Stimulated activated CD4-positive, alpha-beta T cell treated with anti-CD3 and anti-CD28 coated beads, Interleukin-4, amount 100 ng/mL, for 48 hours (primary cell): ENCODE data around the gene RAP1GDS1.
"Not testable (repeated sequence)": the region's sequence is repeated elsewhere in the genome, so short reads cannot be mapped to it uniquely, and the experiment has no call there.

Experiments used
- DNase-seq, 2 donors: peaks; one replicate each; pipeline ENCODE4 v3.0.0-alpha.2; 2020; ENCODE audit warnings: low read depth in 2 of 2

The RAP1GDS1 gene

GRCh38 chr4:98433691-98434090 lies 172.5 kb downstream of the RAP1GDS1 start:
- no peak for DNase-seq

DNA sequence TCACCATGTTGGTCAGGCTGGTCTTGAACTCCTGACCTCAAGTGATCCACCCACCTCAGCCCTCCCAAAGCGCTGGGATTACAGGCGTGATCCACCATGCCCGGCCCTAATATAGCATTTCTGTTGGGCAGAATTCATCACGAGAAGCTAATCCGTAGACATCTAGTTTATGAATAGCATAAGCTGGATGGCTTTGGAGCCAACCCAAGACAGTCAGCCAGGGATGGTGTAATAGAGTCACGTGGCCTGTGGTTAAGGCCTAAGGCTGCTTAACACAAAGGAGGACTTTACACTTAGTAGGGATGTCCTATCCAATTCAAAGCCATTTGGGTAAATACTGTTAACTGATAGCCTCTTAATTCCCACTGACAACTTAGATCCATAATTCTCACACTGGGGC lies 173.6 kb downstream of the RAP1GDS1 start:
- DNase-seq = no peak

GRCh38 chr4:98444371-98444770 lies 183.2 kb downstream of the RAP1GDS1 start:
- DNase-seq = no peak

GRCh38 chr4:98446499-98447375 lies 185.6 kb downstream of the RAP1GDS1 start:
- peak; percentile 27 to 55 for DNase-seq

- DNase-seq = no peak
Measured at GRCh38 chr4:98447648-98448047, 186.5 kb downstream of the RAP1GDS1 start.

DNA sequence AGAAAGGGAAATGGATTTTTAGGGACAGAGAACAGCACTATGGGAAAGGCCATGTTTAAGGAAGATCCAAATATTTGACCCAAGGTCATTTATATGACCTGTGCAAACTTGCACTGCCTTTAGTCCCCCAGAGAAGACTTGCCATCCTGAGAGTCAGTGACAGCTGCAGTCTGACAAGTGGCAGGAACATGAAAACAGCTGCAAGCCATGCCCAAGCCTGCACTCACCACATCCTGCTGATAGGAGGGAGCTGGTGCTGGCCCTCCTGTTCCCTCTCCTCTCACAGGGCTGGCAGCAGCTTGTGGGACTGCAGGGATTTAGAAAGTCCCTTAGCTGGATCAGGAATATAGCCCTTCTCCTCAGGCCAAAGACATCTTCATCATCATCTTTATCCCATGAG lies 187.7 kb downstream of the RAP1GDS1 start:
- DNase-seq = no peak

- DNase-seq = no peak
Measured at GRCh38 chr4:98452091-98452490, 190.9 kb downstream of the RAP1GDS1 start.

DNA sequence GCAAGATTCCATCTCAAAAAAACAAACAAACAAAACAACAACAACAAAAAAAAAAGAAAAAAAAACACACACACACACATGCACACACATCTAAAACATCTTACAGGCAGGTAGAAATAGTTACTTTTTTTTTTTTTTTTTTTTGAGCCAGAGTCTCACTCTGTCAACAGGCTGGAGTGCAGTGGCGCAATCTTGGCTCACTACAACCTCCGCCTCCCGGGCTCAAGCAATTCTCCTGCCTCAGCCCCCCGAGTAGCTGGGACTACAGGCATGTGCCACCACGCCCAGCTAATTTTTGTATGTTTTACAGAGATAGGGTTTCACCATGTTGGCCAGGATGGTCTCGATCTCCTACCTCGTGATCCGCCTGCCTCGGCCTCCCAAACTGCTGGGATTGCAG lies 196.2 kb downstream of the RAP1GDS1 start:
- DNase-seq = not testable (repeated sequence)

DNA sequence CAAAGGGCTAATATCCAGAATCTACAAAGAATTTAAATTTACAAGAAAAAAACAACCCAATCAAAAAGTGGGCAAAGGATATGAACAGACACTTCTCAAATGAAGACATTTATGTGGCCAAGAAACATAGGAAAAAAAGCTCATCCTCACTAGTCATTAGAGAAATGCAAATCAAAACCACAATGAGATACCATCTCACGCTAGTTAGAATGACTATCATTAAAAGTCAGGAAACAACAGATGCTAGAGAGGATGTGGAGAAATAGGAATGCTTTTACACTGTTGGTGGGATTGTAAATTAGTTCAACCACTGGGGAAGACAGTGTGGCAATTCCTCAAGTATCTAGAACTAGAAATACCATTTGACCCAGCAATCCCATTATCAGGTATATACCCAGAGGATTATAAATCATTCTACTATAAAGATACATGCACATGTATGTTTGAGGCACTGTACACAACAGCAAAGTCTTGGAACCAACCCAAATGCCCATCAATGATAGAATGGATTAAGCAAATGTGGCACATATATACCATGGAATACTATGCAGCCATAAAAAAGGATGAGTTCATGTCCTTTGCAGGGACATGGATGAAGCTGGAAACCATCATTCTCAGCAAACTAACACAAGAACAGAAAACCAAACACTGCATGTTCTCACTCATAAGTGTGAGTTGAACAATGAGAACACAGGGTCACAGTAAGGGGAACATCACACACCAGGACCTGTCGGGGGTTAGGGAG lies 200.1 kb downstream of the RAP1GDS1 start:
- not testable (repeated sequence) for DNase-seq

DNA sequence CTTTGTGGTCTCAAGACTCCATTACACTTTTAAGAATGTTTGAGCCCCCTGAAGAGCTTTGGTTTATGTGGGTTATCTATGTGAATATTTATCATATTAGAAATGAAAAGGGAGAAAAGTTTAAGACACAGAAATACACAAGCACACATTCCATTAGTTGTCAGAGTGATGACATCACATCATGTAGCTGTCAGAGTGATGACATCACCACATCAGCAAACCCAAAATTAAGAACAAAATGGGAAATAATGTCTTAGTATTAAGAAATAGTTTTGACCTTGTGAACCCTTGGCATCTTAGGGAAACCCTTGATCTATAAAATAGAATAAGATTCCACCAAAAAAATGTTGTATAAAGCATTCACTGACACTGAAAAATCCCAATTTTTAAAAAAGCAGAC lies 201.3 kb downstream of the RAP1GDS1 start:
- DNase-seq = no peak

- no peak for DNase-seq
Measured at GRCh38 chr4:98466868-98467599, 205.8 kb downstream of the RAP1GDS1 start.

DNA sequence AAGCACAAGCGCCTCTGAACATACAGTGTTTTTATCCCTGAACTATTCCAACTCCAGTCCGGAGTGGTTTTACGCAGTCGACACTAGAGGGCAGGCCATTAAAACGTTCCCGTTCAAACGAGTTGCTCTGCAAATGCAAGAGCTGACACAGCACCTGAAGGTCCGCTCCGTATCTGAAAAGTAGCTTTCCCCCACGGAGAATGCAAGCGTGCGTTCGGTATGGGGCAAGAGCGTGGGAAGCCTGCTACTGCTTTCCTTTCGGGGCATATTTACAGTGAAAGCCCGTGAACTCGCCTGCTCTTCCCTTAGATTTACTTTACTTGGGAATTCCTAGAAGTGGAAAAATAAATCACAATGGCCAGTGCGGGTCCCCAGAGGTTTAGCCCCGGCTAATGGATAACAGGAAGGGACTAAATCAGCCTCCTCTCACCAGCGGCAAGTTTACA lies 206.5 kb downstream of the RAP1GDS1 start:
- DNase-seq = peak; percentile 45 to 67

- DNase-seq = no peak
Measured at GRCh38 chr4:98468709-98469108, 207.5 kb downstream of the RAP1GDS1 start.

DNA sequence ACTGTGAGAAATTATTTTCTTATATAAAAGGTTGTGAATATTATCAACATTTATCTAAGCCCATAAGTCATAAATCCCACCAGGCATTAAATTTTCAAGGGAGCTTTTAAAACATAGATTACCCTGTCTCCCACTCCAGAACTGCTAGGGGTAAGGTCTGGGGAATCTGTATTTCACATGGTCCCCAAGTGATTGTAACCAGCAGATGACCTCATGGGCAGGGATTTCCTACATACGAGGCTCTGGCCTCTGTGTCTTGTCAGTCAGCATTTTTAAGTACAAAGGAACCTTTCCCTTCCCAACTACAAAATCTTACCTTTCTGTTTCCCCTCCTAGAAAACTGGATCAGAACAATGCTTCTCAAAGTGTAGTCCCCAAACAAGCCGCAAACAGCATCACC lies 208.6 kb downstream of the RAP1GDS1 start:
- DNase-seq = no peak

- DNase-seq = no peak
Measured at GRCh38 chr4:98470366-98470765, 209.2 kb downstream of the RAP1GDS1 start.

GRCh38 chr4:98470831-98471230 lies 209.6 kb downstream of the RAP1GDS1 start:
- no peak for DNase-seq

- no peak for DNase-seq
Measured at GRCh38 chr4:98473046-98473445, 211.9 kb downstream of the RAP1GDS1 start.

DNA sequence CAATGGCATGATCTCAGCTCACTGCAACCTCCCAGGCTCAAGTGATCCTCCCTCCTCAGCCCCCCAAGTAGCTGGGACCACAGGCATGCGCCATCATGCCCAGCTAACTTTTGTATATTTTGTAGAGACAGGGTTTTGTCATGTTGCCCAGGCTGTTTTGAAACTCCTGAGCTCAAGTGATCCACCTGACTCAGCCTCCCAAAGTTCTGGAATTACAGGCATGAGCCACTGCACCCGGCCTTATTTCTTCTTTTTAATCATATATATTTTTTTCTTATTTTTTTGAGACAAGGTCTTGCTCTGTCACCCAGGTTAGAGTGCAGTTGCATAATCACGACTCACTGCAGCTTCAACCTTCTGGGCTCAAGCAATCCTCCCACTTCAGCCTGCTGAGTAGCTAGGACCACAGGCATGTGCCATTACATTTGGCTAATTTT lies 213.2 kb downstream of the RAP1GDS1 start:
- peak in 1 of 2 donors; percentile 22 for DNase-seq

DNA sequence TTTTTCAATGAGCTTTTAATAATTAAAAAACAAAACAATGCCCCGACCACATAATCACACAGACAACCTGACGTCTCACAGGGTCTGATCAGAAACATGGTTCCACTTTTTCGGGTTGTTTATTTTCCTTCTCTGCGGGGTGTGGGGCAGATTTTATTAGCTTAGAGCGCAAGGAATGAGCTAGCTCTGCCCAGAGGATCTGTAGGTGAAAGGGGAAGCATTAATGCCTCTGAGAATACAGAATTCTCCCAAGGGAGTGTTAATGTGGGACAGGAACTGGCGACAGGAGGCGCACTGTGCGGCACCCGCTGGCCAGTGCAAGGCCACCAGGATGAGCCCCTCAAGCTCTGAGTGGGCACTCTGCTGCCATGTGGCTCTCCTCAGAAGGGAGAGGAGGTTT lies 215.7 kb downstream of the RAP1GDS1 start:
- DNase-seq = no peak

DNA sequence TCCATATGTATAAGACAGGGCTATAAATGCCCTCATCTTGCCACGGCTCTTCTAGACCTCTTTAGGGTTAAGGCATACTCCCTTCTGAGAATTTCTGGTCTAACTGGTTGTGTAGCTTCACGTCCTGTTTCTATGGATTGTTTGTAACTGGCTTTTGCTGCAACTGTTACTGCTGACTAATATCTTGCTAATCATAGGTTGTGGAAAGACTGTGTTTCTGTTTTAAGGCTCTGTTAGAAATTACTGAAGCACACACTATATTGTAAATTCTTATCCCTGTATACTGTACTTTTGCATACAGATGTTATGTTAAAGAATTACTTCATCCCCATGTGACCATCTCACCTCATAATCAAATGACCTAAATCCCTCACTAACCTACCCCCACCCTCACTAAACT lies 218.4 kb downstream of the RAP1GDS1 start:
- not testable (repeated sequence) for DNase-seq

DNA sequence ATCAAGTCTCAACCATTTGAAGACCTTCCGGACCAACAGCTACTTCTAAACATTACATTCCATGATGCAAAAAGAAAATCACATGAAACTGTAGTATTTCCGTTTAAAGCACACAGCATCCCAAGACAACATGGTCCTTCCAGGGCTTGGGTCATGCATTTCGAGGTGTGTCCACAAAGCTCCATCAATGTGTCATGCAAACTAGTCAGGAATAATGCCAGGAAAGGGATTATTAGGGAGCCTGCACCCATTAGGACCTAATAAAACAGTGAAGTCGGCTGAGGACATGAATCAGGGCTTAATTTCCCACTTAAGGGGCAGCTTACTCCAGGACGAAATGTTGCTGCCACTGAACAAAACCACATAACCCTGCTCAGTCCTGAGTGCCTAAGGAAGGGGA lies 219.4 kb downstream of the RAP1GDS1 start:
- DNase-seq = no peak

DNA sequence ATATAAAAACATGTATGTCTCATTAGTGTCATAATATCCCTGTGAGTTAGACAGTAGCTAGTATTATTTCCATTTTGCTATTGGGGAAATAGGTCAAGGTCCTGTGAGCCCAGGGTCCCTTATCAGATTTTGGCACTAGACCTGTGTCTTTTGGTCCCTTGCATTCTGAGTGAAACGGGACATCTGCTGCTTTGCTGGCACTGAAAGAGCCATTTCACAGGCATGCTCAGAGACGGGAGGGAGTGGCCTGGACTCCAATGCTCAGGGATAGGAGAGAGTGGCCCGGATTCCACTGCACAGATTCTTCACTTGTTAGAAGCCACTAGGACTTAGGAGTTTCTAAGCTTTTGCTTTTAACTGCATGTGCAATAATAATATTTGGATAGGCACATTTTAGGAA lies 220.0 kb downstream of the RAP1GDS1 start:
- no peak for DNase-seq
